HG03280 (cell line): ENCODE results near the gene STX8.

Experiments
- ATAC-seq: cut with Tn5 transposase; IDR thresholded peaks from one replicate; pipeline ENCODE4 v1.9.1; 2021; ENCODE audit warnings: mild to moderate bottlenecking, moderate library complexity; ENCODE audit not compliant: unreplicated experiment

The STX8 gene

GRCh38 chr17:9309216-9309615 lies 266.4 kb downstream of the STX8 start:
- ATAC-seq, result no peak

- ATAC-seq, result no peak
Observed at GRCh38 chr17:9308069-9308468, 267.6 kb downstream of the STX8 start.

- ATAC-seq, result no peak
Observed at GRCh38 chr17:9307313-9307998, 268.2 kb downstream of the STX8 start.

- no peak for ATAC-seq
Observed at GRCh38 chr17:9306086-9306485, 269.5 kb downstream of the STX8 start.

- ATAC-seq, result no peak
Observed at GRCh38 chr17:9299695-9300094, 275.9 kb downstream of the STX8 start.

- no peak for ATAC-seq
Observed at GRCh38 chr17:9298776-9299295, 276.8 kb downstream of the STX8 start.

- no peak for ATAC-seq
Observed at GRCh38 chr17:9298135-9298534, 277.5 kb downstream of the STX8 start.

GRCh38 chr17:9294661-9295210 lies 280.9 kb downstream of the STX8 start:
- no peak for ATAC-seq

- no peak for ATAC-seq
Observed at GRCh38 chr17:9292561-9292941, 283.1 kb downstream of the STX8 start.

- no peak for ATAC-seq
Observed at GRCh38 chr17:9291912-9292560, 283.6 kb downstream of the STX8 start.

- no peak for ATAC-seq
Observed at GRCh38 chr17:9290226-9290613, 285.4 kb downstream of the STX8 start.

- no peak for ATAC-seq
Observed at GRCh38 chr17:9287306-9287705, 288.3 kb downstream of the STX8 start.

GRCh38 chr17:9286434-9286833 lies 289.2 kb downstream of the STX8 start:
- ATAC-seq, result no peak

GRCh38 chr17:9285602-9286427 lies 289.8 kb downstream of the STX8 start:
- ATAC-seq, result no peak

GRCh38 chr17:9284884-9285283 lies 290.7 kb downstream of the STX8 start:
- ATAC-seq, result no peak

GRCh38 chr17:9283909-9284308 lies 291.7 kb downstream of the STX8 start:
- ATAC-seq, result no peak

- no peak for ATAC-seq
Observed at GRCh38 chr17:9279893-9280292, 295.7 kb downstream of the STX8 start.

GRCh38 chr17:9274973-9275372 lies 300.6 kb downstream of the STX8 start:
- ATAC-seq, result no peak

GRCh38 chr17:9273428-9274391 lies 301.9 kb downstream of the STX8 start:
- ATAC-seq, result no peak

GRCh38 chr17:9272501-9273200 lies 303.0 kb downstream of the STX8 start:
- ATAC-seq, result no peak
